ENCODE results near the gene ZMAT5.

Gene ZMAT5

DNA sequence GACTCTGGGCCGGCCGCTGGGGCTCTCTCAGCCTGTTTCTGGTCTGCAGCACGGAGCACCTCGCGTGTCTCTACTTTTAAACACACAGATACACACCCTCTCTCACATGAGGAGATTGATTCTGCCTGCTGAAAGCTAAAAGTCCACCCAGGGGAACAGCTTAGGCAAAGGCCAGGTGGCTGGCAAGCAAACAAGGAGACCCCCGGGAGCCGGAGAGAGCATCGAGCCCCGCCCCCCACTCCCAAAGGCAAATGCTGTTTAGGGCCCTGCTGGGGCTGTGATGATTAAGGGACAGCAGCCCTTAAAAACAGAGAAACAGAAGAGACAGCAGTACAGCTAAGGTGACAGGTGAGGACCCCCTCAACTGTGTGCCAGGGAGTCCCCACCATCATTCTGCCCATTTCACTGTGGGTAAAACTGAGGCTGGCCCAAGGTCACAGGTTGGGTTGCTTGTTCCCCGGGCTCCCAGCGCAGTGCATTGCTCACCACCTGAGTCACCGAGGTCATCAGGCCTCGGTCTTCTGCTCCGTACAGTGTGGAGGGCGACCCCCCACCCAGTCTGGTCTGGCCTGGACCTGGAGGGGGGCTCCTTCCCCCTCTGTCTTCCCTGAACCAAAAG is 40.2 kb downstream of the ZMAT5 start:
- DNase-seq, result no peak

DNA sequence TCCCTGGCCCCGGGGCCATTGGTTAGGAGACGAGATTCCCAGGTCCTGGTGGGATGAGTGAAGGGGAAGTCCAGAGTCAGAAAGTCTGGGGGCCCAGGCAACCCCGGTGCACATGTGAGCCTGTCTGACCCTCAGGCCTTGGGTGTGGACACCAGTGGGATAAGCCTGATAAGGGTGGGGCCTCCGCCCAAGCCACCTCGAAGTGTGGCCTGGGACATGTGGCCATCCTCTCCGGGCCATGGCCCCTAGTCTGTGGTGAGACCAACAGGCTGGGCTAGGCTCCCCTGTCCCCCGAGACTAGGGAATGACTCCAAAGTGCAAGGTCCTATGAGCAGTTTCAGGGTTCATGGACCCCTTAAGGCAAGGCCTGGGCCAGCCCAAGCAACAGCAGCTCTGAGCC is 40.7 kb downstream of the ZMAT5 start:
- DNase-seq, result no peak

DNA sequence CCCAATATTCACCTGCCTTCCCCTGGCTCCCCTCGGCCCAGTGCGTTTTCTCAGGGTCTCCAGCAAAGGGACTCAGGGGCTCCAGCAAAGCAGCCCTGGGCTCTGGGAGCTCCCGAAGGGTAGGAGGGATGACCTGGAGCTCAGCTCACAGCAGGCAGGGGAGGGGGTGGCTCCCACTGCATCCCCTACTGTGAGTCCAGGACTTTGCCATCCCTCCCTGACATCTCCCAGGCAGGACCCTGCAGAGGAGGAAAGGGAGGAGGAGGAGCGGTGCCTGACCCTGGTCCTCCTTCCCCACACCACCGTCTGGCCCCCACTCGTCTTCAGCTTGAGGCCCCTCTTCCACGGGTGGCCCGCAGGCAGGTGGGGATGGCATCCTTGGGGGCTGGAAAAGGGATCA is 42.0 kb downstream of the ZMAT5 start:
- no peak for DNase-seq

DNA sequence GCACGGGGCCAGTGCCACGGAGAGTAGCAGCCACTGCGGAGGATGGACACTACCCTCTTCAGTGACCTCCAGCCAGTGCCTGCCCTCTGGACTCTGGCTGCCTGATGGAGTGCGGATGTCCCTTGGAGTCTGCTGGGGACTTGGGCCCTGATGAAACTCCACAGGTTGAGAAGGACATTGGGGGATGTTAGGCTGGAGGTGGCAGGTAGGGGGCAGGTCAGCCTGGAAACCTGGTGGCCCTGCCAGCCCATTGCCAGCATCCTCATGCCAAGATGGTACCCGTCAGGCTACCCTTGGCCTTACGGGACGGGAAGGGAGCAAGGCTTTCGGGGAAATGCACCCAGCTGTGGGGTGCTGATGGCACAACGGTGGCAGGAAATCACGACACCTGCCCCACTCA is 43.0 kb downstream of the ZMAT5 start:
- DNase-seq, result no peak

DNA sequence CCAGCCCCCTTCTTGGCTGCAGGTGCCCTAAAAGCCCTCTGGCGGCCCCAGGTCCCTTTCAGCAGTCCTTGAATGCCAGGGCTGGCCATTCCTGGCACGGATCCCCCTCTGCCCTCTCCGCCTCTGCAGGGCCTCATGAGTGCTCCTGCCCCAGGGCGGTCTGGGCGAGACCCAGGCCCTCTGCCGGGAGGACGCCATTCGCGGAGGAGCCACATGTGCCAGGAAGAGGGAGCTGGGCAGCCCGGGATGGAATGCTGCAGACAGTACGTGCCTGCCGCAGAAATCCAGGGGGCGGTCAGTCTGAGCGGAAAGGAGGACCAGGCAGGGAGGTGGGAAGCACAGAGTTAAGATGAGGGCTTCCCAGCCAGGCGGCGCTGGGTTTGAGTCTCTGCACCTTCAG is 44.2 kb downstream of the ZMAT5 start:
- no peak for DNase-seq

DNA sequence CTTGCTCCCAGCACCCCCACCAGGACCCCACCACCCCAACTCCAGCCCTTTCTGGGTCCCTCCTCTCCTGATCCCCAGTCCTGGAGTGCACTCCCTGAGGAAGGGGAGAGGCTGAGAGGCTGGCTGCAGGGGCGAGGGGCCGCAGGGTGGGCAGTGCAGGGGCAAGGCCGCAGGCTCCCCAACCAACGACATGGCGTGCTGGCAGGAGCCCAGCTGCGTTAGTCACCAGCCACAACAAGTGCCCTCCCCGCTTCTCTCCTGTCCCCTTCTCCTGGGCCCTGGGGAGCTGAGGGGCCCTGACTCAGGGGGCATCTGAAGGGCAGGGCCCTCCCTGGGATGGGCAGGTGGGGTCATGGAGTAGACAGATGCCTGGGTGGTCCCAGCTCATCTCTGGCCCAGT is 44.7 kb downstream of the ZMAT5 start:
- no peak for DNase-seq

DNA sequence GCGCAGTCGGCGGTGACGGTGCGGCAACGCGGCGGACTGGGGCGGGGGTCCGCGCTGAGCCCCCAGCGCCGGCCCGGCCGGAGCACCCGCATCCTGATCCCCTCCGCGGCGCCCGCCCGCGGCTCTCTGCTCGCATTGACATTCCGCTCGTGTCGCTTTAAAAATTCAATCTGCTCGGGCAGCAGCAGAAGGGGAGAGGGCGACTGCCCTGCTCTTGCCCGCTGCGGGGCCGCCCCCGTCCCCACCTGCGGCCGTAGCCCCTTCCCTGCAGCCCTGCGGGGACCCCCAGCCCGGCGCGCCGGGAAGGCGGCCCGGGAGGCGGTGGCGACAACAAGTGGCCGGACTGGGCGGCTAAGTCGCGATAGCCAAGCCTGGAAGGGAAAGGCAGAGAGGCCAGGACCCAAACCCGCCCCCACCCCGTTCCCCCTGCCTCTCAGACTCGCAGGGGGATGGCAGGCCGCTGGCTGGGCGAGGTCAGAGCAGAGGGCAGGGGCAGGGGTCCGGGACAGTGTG is 45.9 kb downstream of the ZMAT5 start:
- DNase-seq, result no peak

DNA sequence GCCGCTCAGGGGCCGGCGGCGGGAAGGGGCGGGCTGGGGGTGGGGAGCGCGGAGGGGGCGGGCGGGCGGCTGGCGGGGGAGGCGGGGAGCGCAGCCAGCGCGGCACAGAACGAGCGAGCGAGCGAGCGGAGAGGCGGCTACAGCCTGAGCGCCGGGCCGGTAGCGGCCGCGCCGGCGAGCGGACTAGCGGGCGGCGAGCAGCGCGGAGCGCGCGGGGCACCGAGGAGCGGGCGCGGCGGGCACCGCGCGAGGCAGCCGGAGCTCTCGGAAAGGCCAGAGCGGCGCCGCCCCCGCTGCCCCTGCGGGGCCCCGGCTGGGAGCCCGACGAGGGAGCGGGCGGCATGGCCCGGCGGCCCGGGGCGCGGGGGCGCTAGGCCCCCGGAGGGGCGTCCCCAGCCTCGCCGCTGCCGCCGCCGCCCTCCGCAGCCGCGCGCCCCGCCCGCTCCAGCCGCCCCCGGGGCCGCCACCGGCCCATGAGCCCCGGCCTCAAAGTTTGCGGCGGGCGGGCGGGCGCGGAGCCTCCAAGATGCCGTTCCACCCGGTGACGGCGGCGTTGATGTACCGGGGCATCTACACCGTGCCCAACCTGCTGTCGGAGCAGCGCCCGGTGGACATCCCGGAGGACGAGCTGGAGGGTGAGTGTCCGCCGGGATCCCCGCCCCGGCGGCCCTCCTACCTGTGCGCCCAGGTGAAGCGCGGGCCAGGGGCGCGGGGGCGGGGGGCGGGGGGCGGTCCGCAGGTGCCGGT is 46.7 kb downstream of the ZMAT5 start, which contains the start of gene CABP7:
TSS of gene CABP7 (plus strand) at position 105 of the 747 bp plus-strand sequence. CDS start at position 527, 422 bp downstream.
- no peak for DNase-seq

DNA sequence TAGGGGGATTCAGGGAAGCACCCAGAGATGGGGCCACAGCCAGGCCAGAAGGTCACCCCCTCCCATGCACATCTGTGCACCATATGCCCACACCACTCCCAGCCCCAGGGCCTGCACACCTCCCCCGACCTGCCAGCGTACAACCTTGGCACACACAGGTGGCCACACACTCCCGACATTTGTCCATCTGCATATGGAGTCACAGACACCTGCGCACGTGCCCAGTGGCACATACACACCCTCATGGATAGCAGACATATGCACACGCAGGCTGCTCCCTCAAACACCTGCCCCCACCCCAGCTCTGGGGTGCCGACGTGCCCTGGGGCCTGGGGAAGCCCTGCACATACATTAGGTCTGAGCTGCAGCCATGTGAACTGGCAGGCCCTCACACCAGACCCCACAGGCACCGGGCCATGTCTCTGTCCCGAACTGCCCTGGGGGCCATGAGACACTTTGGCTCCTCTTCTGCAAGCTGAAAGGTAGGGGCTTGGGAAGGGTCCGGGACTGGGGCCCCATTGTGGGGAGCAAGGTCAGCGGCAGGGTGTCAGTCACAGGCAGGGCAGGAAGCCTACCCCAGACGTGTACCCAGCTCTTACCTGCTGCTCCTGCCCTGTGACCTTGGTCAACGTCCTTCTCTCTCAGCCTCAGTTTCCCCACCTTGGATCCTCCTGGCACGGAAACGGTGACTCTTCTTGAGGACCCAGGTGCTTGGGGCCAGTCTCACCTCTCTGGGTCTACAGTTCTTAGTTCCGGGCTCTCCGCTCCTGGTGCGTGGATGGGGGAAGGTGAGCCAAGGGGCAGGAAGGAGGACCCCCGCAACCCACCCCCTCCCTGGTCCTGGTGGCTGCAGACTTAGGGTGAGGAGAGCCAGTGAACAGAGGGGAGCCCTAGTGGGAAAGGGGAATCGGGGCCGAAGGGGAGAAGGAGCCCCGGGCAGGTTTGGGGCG is 47.6 kb downstream of the ZMAT5 start:
- DNase-seq, result no peak

DNA sequence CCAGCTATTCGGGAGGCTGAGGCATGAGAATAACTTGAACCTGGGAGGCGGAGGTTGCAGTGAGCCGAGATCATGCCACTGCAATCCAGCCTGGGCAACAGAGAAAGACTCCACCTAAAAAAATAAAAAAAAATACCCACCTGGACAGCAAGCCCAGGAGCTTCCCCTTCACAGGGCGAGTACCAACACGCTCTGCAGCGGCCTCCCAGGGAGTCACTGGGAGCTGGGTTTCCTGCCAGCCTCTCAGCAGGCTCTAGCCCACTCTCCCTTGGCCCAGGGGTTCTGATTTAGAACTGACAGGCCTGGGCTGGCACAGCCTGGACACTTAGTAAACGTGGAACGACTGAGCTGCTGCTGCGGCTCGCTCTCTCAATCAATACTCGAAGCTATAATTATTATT is 49.0 kb downstream of the ZMAT5 start:
- DNase-seq, result no peak

DNA sequence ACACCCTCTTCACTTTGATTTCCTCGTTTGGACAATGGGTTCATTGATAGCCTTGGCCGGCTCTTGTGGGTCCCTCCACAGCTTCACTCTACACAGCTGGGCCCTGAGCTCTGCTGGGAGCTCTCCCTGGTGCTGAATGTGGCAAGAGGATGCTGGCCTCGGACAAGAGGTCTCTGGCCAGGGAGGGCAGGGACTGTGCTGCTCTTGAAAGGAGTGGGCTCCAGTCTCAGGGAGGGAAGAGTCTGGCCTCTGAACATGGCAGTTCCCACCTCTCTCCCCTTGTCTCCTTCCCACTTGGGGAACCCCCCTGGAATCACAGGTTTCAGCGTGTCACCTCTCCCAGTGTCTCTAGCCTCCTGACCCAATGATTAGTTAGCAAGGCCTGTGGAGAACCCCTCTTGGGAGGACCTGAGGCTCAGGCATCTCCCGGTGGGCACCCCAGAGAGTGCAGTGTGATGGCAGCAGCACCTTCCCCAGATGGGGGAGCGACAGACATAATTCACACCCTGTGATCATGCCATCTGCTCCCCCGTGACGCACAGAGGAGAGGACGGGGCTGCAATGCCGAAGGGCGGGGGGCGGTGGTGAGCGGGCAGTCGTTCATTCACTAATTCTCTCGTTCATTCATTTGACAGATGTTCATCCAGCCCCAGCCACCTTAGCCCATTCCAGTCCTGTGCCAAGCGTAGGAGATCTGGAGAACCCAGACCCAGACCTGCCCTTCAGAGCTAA is 49.8 kb downstream of the ZMAT5 start:
- no peak for DNase-seq

DNA sequence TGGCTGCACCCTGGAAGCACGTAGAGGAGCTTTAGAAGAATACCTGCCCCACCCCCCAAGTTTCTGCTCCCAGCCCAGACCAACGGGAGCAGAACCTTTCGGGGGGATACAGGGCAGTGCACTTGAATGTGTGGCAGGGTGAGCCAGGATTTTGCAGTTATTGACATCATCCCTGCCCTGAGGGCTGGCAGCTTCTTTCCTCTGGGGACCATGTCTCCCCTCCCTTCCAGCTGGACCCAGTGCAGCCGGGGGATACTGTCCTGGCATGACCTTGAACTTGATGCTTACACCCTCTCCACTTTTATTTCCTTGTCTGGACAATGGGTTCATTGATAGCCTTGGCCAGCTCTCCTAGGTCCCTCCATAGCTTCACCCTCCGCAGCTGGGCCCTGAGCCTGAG is 51.1 kb downstream of the ZMAT5 start:
- no peak for DNase-seq

DNA sequence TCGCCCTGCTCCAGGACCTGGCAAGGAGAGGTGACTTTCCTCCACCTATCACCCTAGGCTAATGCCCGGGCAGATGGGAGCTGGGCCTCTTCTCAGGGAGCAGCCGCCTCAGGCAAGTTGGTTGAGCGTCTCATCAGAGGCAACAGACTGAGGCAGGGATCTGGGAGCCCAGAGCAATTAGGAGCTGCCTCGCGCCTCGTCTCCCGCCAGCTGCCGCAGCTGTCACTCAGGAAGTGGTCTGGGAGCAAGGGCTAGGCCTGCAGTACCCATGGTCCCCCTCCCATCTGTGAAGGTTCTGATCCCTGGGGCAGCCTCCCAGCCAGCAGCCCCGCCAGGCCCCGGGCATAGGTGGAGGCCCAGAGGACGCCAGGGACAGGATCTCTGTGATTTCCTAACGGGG is 51.6 kb downstream of the ZMAT5 start:
- no peak for DNase-seq

DNA sequence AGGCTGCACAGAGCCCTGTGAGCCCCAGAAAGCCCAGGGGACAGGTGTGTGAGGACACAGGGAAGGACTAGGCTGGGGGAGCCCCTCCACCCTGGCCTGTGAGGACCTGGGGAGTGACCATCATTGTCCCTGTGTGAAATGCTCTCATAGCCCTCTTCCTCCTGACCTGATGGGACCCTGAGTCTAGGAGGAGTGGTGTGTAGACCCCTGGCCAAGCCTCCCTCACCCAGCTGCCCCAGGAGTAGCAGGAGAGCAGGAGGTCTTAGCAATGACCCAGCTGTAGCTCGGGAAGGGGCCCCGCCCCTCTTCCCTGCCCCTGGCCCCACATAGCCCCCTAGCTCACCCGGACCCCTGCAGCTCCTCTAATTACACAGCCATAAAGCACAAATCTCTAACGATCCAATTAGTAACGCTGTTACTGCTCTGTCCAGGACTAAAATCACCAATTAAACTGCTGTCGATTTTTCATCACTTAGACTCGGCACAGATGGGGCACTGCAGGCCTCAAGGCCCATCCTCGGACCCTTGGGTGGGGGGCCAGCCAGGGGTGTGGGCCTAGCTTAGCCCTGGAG is 53.6 kb downstream of the ZMAT5 start:
- DNase-seq, result no peak

DNA sequence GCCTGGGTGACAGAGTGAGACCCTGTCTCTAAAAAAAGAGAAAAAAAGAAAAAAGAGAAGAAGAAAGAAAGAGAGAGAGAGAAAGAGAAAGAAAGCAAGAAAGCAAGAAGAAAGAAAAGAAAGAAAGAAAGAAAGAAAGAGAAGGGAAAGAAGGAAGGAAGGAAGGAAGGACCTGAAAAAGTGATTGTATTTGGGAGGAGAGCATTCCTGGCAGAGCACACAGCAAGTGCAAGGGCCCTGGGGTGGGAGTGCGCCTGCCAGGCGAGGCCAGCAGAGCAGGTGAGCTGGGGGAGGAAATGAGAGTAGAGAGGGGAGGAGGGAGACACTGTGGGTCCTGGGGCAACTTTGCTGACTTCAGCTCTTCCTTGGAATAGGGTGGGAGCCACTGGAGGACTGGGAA is 54.7 kb downstream of the ZMAT5 start:
- DNase-seq, result no peak

DNA sequence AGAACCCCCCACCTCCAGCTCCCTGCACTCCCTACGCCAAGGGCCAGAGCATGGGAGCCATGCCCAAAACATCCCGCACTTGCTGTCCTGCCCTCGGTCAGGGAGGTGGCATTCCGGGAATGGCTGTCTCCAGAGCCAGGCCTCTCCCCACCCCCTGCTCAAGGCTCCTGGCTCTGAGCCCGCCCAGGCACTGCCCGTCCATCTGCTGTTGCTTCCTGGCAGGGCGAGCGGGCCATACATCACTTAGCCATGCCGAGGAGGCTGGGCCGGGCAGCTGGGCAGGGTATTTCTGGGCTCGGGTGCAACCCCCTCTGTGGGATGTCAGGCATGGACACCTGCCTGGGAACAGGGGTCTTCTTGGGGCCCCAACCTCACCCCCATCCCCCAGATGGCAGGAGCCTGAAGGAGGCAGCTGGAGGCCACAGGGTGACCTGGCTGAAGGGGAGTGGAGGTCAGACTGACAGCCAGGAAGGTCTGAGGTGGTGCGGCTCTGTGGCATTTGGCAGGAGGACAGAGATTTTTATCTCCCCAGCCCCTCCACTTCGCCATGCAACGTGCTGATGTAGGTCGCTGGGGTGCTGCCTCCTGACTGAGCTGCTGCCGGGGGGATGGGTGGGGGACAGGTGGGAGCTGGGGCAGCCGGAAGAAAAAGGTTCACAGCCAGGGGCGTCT is 55.7 kb downstream of the ZMAT5 start:
- DNase-seq, result peak; percentile 28

DNA sequence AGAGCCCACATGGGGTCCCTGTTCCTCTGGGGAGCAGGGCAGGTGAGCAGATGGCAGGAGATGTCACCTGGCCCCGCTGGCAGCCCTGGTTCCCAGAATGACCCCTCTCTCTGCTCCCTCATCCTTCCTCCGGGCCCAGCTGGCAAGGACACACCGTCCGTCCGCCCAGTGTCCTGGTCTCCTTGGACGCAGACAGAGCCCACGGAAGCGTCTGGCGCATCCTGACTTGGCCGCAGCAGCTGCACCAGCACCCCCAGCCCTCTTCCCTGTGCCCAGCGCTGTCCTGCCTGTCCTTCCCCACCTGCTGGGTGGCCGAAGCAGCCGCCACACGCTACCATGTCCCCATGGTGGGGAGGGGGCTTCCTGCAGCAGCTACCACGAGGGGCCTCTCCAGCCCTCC is 56.6 kb downstream of the ZMAT5 start:
- no peak for DNase-seq

DNA sequence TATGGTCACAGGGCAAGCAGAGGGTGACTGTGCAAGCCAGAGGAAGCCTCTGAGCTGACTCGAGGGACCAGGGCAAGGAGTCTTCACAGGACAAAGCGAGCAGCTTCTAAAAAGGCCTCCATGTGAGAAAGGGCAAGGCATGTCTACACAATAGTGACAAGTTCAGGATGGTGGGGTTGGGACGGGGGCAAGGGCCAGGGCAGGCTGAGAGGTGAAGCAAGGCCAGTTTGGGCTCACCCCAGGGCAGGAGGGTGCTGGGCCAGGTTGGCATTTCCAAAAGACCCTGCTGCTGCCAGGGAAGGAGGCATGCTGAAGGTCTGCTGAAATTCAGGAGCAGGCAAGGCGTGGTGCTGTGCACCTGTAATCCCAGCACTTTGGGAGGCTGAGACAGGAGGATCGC is 59.3 kb downstream of the ZMAT5 start:
- no peak for DNase-seq

DNA sequence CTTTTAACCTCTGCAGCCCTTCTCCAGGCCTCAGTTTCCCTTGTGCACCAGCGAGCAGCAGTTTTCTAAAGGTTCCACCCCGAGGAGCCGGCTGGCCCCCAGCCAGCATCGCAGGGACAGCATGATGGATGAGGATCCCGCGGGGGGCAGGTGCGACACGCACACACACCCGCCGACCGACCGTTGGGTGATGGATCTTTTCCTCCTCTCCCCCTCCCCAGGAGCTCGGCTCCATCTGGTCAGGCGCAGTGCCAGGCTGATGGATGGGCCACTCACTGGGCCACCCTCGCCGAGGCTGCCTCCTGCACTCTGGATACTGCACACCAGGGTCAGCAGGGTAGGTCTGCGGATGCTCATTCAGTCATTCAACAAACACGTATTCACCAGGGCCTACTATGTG is 59.8 kb downstream of the ZMAT5 start:
- no peak for DNase-seq

DNA sequence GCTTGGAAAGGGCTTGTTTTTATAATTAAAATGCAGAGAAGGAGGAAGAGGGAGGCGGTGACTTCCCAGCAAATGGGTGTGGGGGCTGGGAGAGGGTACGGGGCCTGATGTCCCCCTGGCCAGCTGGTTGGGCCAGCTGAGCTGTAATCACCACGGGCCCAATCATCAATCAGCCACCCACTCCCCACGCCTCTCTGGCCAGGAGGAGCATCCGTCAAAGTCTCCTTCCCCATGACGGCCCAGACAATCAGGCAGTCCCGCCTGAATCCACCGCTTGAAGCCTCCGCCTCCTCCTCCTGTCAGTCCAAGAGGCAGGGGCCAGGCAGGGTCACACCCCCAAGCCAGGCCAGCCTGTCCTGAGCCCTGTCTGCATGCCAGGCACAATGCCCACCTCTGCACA is 60.3 kb downstream of the ZMAT5 start:
- DNase-seq, result no peak

DNA sequence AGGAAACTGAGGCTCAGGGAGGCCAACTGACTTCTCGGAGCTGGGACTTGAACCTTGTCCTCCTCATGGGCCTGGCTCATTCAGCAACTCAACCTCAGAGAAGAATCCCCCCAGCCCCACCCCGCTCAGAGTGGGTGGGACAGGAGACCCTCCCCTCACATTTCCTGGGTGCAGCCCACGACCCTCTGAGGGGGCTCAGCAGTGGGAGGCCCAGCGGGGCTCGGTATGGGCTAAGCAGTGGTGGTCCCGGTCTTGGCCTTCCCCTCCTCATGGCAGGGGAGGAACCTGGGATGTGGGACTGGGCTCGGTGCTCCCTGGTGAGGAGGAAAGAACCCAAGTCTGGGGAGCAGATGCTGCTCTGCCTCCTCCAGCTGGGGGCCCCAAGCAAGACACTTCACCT is 61.2 kb downstream of the ZMAT5 start:
- no peak for DNase-seq
